ELF-1 (cell line): ENCODE measurements around the gene MS4A13.
A peak's percentile ranks its signal among the peaks of the same experiment; 100 is the strongest.
"Not testable (repeated sequence)": the region's sequence is repeated elsewhere in the genome, so short reads cannot be mapped to it uniquely, and the experiment has no call there.

Experiments
- DNase-seq: peaks from one replicate; pipeline ENCODE4 v3.0.0-alpha.2; 2016; ENCODE audit warnings: low read depth, low spot score

The MS4A13 gene

GRCh38 chr11:60530454-60531100, 15.4 kb downstream of the MS4A13 start:
- no peak for DNase-seq

DNA sequence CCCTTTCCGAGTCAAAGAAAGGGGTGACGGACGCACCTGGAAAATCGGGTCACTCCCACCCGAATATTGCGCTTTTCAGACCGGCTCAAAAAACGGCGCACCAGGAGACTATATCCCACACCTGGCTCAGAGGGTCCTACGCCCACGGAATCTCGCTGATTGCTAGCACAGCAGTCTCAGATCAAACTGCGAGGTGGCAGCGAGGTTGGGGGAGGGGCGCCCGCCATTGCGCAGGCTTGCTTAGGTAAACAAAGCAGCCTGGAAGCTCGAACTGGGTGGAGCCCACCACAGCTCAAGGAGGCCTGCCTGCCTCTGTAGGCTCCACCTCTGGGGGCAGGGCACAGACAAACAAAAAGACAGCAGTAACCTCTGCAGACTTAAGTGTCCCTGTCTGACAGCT, 17.2 kb downstream of the MS4A13 start:
- not testable (repeated sequence) for DNase-seq

GRCh38 chr11:60538627-60539026, 23.4 kb downstream of the MS4A13 start:
- DNase-seq: not testable (repeated sequence)

- no peak for DNase-seq
These were observed 28.9 kb downstream of the MS4A13 start for GRCh38 chr11:60544077-60544476.

DNA sequence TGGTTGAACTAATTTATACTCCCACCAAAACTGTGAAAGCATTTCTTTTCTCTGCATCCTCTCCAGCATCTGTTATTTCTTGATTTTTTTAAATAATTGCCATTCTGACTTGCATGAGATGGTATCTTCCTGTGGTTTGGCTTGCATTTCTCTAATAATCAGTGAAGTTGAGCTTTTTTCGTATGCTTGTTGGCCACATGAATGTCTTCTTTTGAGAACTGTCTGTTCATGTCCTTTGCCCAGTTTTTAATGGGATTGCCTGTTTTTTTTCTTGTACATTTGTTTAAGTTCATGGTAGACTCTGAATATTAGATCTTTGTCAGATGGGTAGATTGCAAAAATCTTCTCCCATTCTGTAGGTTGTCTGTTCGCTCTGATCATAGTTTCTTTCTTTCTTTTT, 46.1 kb downstream of the MS4A13 start:
- no peak for DNase-seq

GRCh38 chr11:60563553-60564235, 48.5 kb downstream of the MS4A13 start:
- DNase-seq: peak; percentile 17

- DNase-seq: no peak
These were observed 51.6 kb downstream of the MS4A13 start for GRCh38 chr11:60566776-60567175.

GRCh38 chr11:60570970-60571369, 55.8 kb downstream of the MS4A13 start:
- no peak for DNase-seq

GRCh38 chr11:60589611-60590010, 74.4 kb downstream of the MS4A13 start:
- DNase-seq: no peak
